Measurements from ENCODE around the gene ADAM17.
"Not testable (repeated sequence)": the region's sequence is repeated elsewhere in the genome, so short reads cannot be mapped to it uniquely, and the experiment has no call there.

ADAM17 gene

GRCh38 chr2:9519250-9519649 lies 36.4 kb downstream of the ADAM17 start:
- DNase-seq (ENCODE audit: low read depth) = peak; percentile 56

GRCh38 chr2:9518780-9519179 lies 36.9 kb downstream of the ADAM17 start:
- TF ChIP-seq CTCF (conservative IDR thresholded peaks at IDR 0.05; ENCODE audit: low read depth, low read length) = no peak
- no peak overlapping the region for H3K4me3 ChIP-seq (ENCODE audit: low read depth, low read length)
- no peak for DNase-seq (ENCODE audit: low read depth)

More at GRCh38 chr2:9519250-9519649, 36.4 kb downstream of the ADAM17 start:
- TF ChIP-seq CTCF (conservative IDR thresholded peaks at IDR 0.05; ENCODE audit: low read depth, low read length) = no peak
- no peak overlapping the region for H3K4me3 ChIP-seq (ENCODE audit: low read depth, low read length)

GRCh38 chr2:9518163-9518562 lies 37.5 kb downstream of the ADAM17 start:
- DNase-seq (ENCODE audit: low read depth) = no peak
- no peak for TF ChIP-seq CTCF (conservative IDR thresholded peaks at IDR 0.05; ENCODE audit: low read depth, low read length)
- no peak overlapping the region for H3K4me3 ChIP-seq (ENCODE audit: low read depth, low read length)

- TF ChIP-seq CTCF (conservative IDR thresholded peaks at IDR 0.05; ENCODE audit: low read depth, low read length) = no peak
- H3K4me3 ChIP-seq (ENCODE audit: low read depth, low read length) = no peak overlapping the region
- no peak for DNase-seq (ENCODE audit: low read depth)
Observed at GRCh38 chr2:9517118-9517782, 38.4 kb downstream of the ADAM17 start.

- DNase-seq (ENCODE audit: low read depth) = not testable (repeated sequence)
Observed at GRCh38 chr2:9513946-9514345, 41.7 kb downstream of the ADAM17 start.

GRCh38 chr2:9508931-9509330 lies 46.7 kb downstream of the ADAM17 start:
- no peak overlapping the region for H3K4me3 ChIP-seq (ENCODE audit: low read depth, low read length)
- TF ChIP-seq CTCF (conservative IDR thresholded peaks at IDR 0.05; ENCODE audit: low read depth, low read length) = no peak
- no peak for DNase-seq (ENCODE audit: low read depth)

More at GRCh38 chr2:9513946-9514345, 41.7 kb downstream of the ADAM17 start:
- H3K4me3 ChIP-seq (ENCODE audit: low read depth, low read length) = not testable (repeated sequence)

GRCh38 chr2:9498210-9498609 lies 57.4 kb downstream of the ADAM17 start:
- no peak for DNase-seq (ENCODE audit: low read depth)
- no peak for TF ChIP-seq CTCF (conservative IDR thresholded peaks at IDR 0.05; ENCODE audit: low read depth, low read length)

More at GRCh38 chr2:9498210-9498609, 57.4 kb downstream of the ADAM17 start:
- H3K4me3 ChIP-seq (ENCODE audit: low read depth, low read length) = no peak overlapping the region
